Middle frontal gyrus (tissue), 1 donor: ENCODE results near the gene INSIG1.

Experiments used
- DNase-seq: peaks from one replicate; pipeline ENCODE4 v3.0.0-alpha.2; 2015; ENCODE audit warnings: low spot score; ENCODE audit errors: extremely low spot score

The INSIG1 gene

GRCh38 chr7:155324918-155325235, 27.2 kb downstream of the INSIG1 start:
- DNase-seq = no peak

DNA sequence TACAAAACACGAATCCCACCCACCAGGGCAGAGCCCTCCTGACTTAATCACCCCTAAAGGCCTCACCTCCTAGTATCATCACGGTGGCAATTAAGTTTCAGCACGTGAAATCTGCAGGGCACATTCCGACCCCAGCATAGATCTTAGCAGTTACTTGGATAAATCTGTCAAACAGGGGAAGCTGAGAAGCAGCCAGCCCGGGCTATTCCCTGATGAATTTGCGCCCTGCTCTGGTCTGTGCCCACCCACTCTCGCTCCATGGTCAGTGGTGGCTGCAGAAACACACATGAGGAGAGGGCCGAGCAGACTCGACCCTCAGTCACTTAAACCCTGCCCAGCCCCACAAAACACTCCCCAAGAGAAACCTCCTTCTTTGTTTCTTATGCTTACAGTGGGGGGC, 28.7 kb downstream of the INSIG1 start:
- no peak for DNase-seq

GRCh38 chr7:155327590-155328320, 30.1 kb downstream of the INSIG1 start:
- DNase-seq = no peak

DNA sequence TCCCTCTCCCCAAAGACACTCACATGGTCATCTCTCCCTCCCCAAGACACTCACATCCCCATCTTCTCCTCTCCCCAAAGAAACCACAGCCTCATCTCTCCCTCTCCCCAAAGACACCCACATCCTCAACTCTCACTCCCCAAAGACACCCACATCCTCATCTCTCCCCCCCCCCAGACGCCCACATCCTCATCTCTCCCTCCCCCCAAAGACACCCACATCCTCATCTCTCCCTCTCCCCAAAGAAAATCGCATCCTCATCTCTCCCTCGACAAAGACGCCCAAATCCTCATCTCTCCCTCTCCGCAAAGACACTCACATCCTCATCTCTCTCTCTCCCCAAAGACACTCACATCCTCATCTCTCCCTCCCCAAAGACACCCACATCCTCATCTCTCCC, 31.5 kb downstream of the INSIG1 start:
- DNase-seq = no peak

- no peak for DNase-seq
Observed at GRCh38 chr7:155331396-155331795, 33.7 kb downstream of the INSIG1 start.

GRCh38 chr7:155333346-155334234, 35.9 kb downstream of the INSIG1 start:
- no peak for DNase-seq

GRCh38 chr7:155336812-155337602, 39.3 kb downstream of the INSIG1 start:
- no peak for DNase-seq

DNA sequence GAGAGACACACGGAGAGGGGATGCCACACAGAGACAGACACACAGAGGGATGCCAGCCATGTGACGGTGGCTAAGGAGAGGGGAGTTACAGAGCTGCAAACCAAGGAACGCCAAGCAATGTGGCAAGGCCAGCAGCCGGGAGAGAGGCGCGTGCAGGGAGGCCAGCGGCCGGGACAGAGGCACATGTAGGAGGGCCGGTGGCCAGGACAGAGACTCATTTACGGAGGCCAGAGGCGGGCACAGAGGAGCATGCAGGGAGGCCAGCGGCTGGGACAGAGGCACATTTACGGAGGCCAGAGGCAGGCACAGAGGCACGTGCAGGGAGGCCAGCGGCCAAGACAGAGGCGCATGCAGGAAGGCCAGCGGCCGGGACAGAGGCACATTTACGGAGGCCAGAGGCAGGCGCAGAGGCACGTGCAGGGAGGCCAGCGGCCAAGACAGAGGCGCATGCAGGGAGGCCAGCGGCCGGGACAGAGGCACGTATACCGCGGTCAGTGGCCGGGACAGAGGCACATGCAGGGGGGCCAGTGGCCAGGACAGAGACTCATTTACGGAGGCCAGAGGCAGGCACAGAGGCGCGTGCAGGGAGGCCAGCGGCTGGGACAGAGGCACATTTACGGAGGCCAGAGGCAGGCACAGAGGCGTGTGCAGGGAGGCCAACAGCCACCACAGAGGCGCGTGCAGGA, 40.4 kb downstream of the INSIG1 start:
- no peak for DNase-seq

- DNase-seq = no peak
Observed at GRCh38 chr7:155338632-155339320, 41.1 kb downstream of the INSIG1 start.

- DNase-seq = no peak
Observed at GRCh38 chr7:155339474-155339873, 41.8 kb downstream of the INSIG1 start.

GRCh38 chr7:155340071-155340531, 42.4 kb downstream of the INSIG1 start:
- DNase-seq = no peak

DNA sequence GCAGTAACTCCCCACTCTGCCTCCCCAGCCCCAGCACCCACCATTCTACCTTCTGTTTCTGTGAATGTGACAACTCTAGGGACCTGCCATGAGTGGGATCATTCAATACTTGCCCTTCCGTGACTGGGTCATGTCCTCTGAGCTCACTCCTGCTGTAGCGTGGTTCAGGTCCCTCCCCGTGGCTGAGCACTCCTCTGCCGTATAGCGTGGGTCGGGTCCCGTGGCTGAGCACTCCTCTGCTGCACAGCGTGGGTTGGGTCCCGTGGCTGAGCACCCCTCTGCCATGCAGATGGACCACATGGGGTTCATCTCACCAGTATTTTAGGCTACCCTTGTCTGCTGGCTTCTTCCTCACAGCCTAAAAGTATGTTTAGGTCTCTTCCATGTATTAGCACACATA, 43.0 kb downstream of the INSIG1 start:
- no peak for DNase-seq

- no peak for DNase-seq
Observed at GRCh38 chr7:155341463-155341983, 43.8 kb downstream of the INSIG1 start.

- no peak for DNase-seq
Observed at GRCh38 chr7:155342313-155342712, 44.6 kb downstream of the INSIG1 start.

GRCh38 chr7:155343150-155343549, 45.5 kb downstream of the INSIG1 start:
- no peak for DNase-seq

GRCh38 chr7:155343661-155344121, 46.0 kb downstream of the INSIG1 start:
- no peak for DNase-seq

GRCh38 chr7:155344270-155344617, 46.6 kb downstream of the INSIG1 start:
- no peak for DNase-seq

GRCh38 chr7:155344618-155345433, 47.1 kb downstream of the INSIG1 start:
- peak; percentile 47 for DNase-seq

DNA sequence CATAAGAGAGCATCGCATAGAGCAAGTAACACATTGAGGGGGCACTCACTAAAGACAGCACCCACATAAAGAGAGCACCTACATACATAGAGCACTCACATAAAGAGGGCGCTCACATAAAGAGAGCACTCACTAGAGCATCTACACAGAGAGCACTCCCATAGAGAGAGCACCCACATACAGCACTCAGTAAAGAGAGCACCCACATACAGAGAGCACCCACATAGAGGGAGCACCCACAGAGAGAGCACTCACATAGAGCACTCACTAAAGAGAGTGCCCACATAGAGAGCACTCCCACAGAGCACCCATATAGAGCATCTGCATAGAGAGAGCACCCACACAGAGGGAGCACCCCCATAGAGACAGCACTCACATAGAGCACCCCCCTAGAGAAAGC, 47.8 kb downstream of the INSIG1 start:
- no peak for DNase-seq

DNA sequence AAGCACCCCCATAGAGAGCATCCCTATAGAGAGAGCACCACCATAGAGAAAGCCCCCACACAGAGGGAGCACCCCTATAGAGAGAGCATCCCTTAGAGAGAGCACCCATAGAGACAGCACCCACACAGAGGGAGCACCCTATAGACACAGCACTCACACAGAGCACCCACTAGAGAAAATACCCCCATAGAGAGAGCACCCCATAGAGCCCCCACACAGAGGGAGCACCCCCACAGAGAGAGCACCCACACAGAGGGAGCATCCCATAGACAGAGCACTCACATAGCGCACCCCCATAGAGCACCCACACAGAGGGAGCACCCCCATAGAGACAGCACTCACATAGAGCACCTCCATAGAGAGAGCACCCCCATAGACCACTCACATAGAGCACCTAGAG, 48.6 kb downstream of the INSIG1 start:
- no peak for DNase-seq
